Stimulated activated CD8-positive, alpha-beta memory T cell treated with anti-CD3 and anti-CD28 coated beads, Interleukin-7, amount 100 ng/mL, for 1 hour (primary cell): ENCODE results near the gene AFAP1L2.

ENCODE experiments used
- DNase-seq, 2 donors: peaks; one replicate each; pipeline ENCODE4 v3.0.0-alpha.2; 2020; ENCODE audit warnings: low read depth in 2 of 2

AFAP1L2 gene

GRCh38 chr10:114288424-114289095, 115.7 kb downstream of the AFAP1L2 start:
- DNase-seq, result no peak

- no peak for DNase-seq
Measured at GRCh38 chr10:114286921-114287320, 117.4 kb downstream of the AFAP1L2 start.

GRCh38 chr10:114285961-114286441, 118.3 kb downstream of the AFAP1L2 start:
- DNase-seq, result no peak

- DNase-seq, result no peak
Measured at GRCh38 chr10:114284346-114285071, 119.8 kb downstream of the AFAP1L2 start.

GRCh38 chr10:114283535-114284234, 120.6 kb downstream of the AFAP1L2 start:
- no peak for DNase-seq

- DNase-seq, result no peak
Measured at GRCh38 chr10:114283091-114283490, 121.2 kb downstream of the AFAP1L2 start.

GRCh38 chr10:114282526-114282925, 121.8 kb downstream of the AFAP1L2 start:
- DNase-seq, result no peak

- no peak for DNase-seq
Measured at GRCh38 chr10:114281461-114281860, 122.8 kb downstream of the AFAP1L2 start.

- DNase-seq, result no peak
Measured at GRCh38 chr10:114281006-114281405, 123.3 kb downstream of the AFAP1L2 start.

- no peak for DNase-seq
Measured at GRCh38 chr10:114279901-114280644, 124.2 kb downstream of the AFAP1L2 start.

- no peak for DNase-seq
Measured at GRCh38 chr10:114279289-114279688, 125.0 kb downstream of the AFAP1L2 start.

- DNase-seq, result no peak
Measured at GRCh38 chr10:114278884-114279191, 125.5 kb downstream of the AFAP1L2 start.

- no peak for DNase-seq
Measured at GRCh38 chr10:114278140-114278883, 126.0 kb downstream of the AFAP1L2 start.

GRCh38 chr10:114276671-114277070, 127.6 kb downstream of the AFAP1L2 start:
- no peak for DNase-seq

- no peak for DNase-seq
Measured at GRCh38 chr10:114276066-114276465, 128.2 kb downstream of the AFAP1L2 start.

- DNase-seq, result no peak
Measured at GRCh38 chr10:114274616-114275453, 129.5 kb downstream of the AFAP1L2 start.

GRCh38 chr10:114273910-114274309, 130.4 kb downstream of the AFAP1L2 start:
- DNase-seq, result no peak

- no peak for DNase-seq
Measured at GRCh38 chr10:114272696-114273095, 131.6 kb downstream of the AFAP1L2 start.

GRCh38 chr10:114271779-114272167, 132.5 kb downstream of the AFAP1L2 start:
- DNase-seq, result no peak

GRCh38 chr10:114271075-114271778, 133.1 kb downstream of the AFAP1L2 start:
- no peak for DNase-seq
